A673 (cell line): ENCODE results near the gene TCERG1L. TPM values are rescaled to one million over a fixed set of nuclear protein-coding genes. Genes with fewer than 3 reads are reported as not detected.

ENCODE experiments used
- BruUV-seq: library from RNA; stranded (reverse); fragments of 400-500 nt; replicated peaks from 2 replicates; lab custom pipeline; 2021; lab: Mats Ljungman, UMichigan
- CTCF ChIA-PET: fragments of 300-600 bp; sonication (Branson Sonifier 250); formaldehyde crosslinking; loops from one replicate; lab custom pipeline; 2022; ENCODE audit warnings: antibody characterized with exemption; lab: Charles Lee
- POLR2A ChIA-PET: fragments of 300-600 bp; sonication (Branson Sonifier 250); formaldehyde crosslinking; loops from one replicate; lab custom pipeline; 2022; ENCODE audit warnings: antibody characterized with exemption; ENCODE audit not compliant: low non-redundant PET; lab: Charles Lee
- DNase-seq: peaks from one replicate; pipeline ENCODE4 v3.0.0-alpha.2; 2015; ENCODE audit warnings: low spot score
- H3K27ac ChIP-seq: fragments of 200-600 bp; sonication (generic); 2 replicates; pipeline ENCODE4 v1.5.1; 2016; ENCODE audit warnings: mixed run types, low read depth, mild to moderate bottlenecking, mixed read lengths, antibody characterized with exemption, low read length; ENCODE audit not compliant: poor library complexity, severe bottlenecking
- H3K27me3 ChIP-seq: fragments of 200-600 bp; sonication (generic); replicated peaks from 2 replicates; pipeline ENCODE4 v1.6.1; 2017; ENCODE audit warnings: mixed run types, low read depth, mild to moderate bottlenecking, mixed read lengths, antibody characterized with exemption, low read length; ENCODE audit not compliant: insufficient read depth, poor library complexity
- H3K36me3 ChIP-seq: fragments of 200-600 bp; sonication (generic); 2 replicates; pipeline ENCODE4 v1.6.1; 2016; ENCODE audit warnings: mixed run types, mild to moderate bottlenecking, mixed read lengths, antibody characterized with exemption, low read length; ENCODE audit not compliant: insufficient read depth, poor library complexity, severe bottlenecking
- H3K4me1 ChIP-seq: fragments of 200-600 bp; sonication (generic); 2 replicates; pipeline ENCODE4 v1.6.1; 2017; ENCODE audit warnings: mixed run types, mild to moderate bottlenecking, mixed read lengths, antibody characterized with exemption, low read length; ENCODE audit not compliant: insufficient read depth, poor library complexity, severe bottlenecking
- H3K4me3 ChIP-seq: fragments of 200-600 bp; sonication (generic); 2 replicates; pipeline ENCODE4 v1.5.1; 2016; ENCODE audit warnings: low read depth, mixed run types, mild to moderate bottlenecking, mixed read lengths, low read length; ENCODE audit not compliant: poor library complexity, severe bottlenecking
- H3K9me3 ChIP-seq: fragments of 200-600 bp; sonication (generic); 2 replicates; pipeline ENCODE4 v1.6.1; 2016; ENCODE audit warnings: mixed run types, low read depth, mild to moderate bottlenecking, mixed read lengths, antibody characterized with exemption, low read length; ENCODE audit not compliant: poor library complexity, severe bottlenecking
- EZH2 ChIP-seq: fragments of 200-600 bp; sonication (generic); IDR thresholded peaks from 2 replicates; pipeline ENCODE4 v1.6.1; 2017; ENCODE audit warnings: borderline replicate concordance, low read depth, mild to moderate bottlenecking, mixed read lengths, antibody characterized with exemption, low read length; ENCODE audit not compliant: poor library complexity, severe bottlenecking
- intact Hi-C: fragments of 100-400 bp; cut with micrococcal nuclease; formaldehyde crosslinking; loops from one replicate; pipeline ENCODE4 v1.10.0; 2022; ENCODE audit not compliant: unreplicated experiment
- total RNA-seq: library from RNA; stranded (reverse); gene quantifications from 2 replicates; pipeline ENCODE4 v1.2.3, GENCODE V29; 2021
- TF ChIP-seq, protein P1 (sequence below): fragments of 300-800, 200-600 bp; sonication (generic); conservative IDR thresholded peaks from 2 replicates; pipeline ENCODE4 v1.5.1; 2017; ENCODE audit warnings: low read depth, mild to moderate bottlenecking, antibody characterized with exemption, low read length, moderate library complexity, mixed read lengths

The TCERG1L gene
- total RNA-seq, 1 experiment from 2014 or later, result 16.3 TPM

DNA sequence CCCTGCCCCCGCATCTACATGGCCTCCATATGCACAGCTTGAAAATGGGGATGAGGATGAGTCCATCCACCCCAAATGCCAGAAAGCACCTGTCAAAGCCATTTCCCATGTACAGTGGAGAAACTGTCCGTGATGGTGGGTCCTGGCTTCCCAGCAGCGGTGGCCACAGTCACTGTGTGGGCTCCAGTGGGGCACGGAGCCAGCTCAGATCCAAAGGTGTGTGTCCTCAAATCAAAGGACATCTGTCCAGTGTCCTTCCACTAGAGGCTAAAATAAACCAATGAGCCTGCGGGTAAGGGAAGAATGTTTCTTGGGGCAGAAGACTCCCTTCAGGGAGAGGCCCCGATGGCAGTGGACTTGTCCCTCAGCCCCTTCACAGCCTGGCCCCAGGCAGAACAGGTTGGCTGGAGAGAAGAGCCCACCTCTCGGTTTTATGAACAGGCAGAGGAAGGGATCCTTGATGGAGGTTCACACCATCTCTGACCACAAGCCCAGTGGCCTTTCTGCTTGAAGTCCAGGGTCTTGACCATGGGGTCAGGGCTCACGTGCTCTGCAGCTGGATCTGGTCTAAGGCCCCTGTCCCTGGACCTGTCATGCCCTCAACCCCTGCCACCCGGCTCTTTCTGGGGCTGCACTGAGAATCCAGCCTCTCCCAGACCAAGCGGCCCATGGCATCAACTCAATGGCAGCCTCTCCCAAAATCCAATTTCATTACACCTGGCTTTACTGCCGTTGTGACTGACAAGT is 106.9 kb downstream of the TCERG1L start:
- DNase-seq, result no peak
- no peaks in the 10 kb centered on the region for H3K27me3 ChIP-seq
- BruUV-seq, result no TSS peak
- no peaks in the 10 kb centered on the region for H3K9me3 ChIP-seq
- intact Hi-C loops, result no loop called here
- no peaks in the 10 kb centered on the region for H3K4me1 ChIP-seq
- H3K36me3 ChIP-seq, result no peaks in the 10 kb centered on the region
- H3K27ac ChIP-seq, result no peak overlapping the region
- CTCF ChIA-PET, result no interaction called here
- no peak overlapping the region for H3K4me3 ChIP-seq
- no peak for TF ChIP-seq EZH2
- TF ChIP-seq, protein P1, sequence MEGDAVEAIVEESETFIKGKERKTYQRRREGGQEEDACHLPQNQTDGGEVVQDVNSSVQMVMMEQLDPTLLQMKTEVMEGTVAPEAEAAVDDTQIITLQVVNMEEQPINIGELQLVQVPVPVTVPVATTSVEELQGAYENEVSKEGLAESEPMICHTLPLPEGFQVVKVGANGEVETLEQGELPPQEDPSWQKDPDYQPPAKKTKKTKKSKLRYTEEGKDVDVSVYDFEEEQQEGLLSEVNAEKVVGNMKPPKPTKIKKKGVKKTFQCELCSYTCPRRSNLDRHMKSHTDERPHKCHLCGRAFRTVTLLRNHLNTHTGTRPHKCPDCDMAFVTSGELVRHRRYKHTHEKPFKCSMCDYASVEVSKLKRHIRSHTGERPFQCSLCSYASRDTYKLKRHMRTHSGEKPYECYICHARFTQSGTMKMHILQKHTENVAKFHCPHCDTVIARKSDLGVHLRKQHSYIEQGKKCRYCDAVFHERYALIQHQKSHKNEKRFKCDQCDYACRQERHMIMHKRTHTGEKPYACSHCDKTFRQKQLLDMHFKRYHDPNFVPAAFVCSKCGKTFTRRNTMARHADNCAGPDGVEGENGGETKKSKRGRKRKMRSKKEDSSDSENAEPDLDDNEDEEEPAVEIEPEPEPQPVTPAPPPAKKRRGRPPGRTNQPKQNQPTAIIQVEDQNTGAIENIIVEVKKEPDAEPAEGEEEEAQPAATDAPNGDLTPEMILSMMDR, result no peak
- POLR2A ChIA-PET, result no interaction called here

DNA sequence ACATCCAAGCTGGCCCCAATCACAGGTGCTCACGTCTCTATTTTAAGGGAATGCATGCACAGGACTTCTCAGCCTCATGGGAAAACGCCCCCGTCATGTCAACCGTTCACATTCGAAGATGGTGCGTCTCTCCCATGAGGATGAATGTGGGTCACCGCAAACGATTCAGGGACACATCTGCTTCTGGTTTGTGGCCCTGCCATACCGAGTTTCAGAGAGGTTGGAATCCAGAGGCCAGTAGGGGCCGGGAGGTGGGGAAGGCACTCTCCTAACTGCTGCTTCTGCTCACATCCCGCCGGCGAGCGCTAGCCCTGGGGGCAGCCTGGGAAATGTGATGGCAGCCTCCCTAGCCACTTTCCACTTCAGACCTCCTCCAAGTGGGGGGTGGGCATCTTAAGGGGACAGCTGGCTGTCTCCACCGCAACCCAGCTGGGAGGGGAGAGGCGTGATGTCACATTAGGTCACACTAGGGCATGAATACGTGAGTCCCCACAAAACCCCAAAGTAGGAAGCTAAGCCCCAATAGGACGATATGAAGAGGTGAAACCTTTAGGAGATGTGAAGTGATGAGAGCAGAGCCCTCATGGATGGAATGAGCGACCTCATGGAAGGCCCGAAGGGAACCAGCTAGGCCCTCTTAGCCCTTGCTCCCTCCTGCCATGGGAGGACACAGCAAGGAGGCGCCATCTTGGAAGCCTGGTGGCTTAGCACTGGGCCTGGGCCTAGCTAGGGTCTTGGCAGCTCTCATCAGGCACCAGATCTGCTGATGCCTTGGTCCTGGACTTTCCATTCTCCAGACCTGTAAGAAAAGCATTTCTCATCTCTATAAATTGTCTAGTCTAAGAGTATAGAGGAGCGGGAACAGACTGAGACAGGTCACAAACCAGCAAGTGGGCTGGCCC is 107.8 kb downstream of the TCERG1L start:
- intact Hi-C loops, result no loop called here

DNA sequence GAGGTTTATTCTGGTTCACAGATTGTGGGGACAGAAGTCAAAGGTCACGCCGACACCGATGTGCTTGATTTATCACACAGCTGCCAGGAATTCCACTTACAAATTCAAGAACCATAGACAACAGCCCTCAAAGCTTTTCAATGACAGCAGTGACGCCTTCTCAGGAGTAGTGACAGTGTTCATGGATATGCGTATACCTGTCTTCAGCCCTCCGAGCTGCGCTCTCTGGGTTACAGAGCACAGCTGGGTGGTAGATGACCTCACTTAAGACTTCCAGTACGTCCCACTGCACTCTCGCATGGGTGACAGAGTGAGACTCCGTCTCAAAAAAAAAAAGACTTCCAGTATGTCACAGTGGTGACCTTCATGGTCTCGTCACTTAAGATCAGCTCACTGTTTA is 108.5 kb downstream of the TCERG1L start:
- CTCF ChIA-PET, result no interaction called here
- intact Hi-C loops, result no loop called here
- DNase-seq, result no peak
- H3K27me3 ChIP-seq, result no peaks in the 10 kb centered on the region
- no peaks in the 10 kb centered on the region for H3K36me3 ChIP-seq
- H3K27ac ChIP-seq, result no peak overlapping the region
- no peaks in the 10 kb centered on the region for H3K4me1 ChIP-seq
- H3K9me3 ChIP-seq, result no peaks in the 10 kb centered on the region
- BruUV-seq, result no TSS peak
- no peak overlapping the region for H3K4me3 ChIP-seq
- TF ChIP-seq, protein P1, result no peak
- no peak for TF ChIP-seq EZH2
- POLR2A ChIA-PET, result no interaction called here

More for the DNA sequence above, 107.8 kb downstream of the TCERG1L start:
- H3K4me3 ChIP-seq, result no peak overlapping the region
- POLR2A ChIA-PET, result no interaction called here
- H3K27me3 ChIP-seq, result no peaks in the 10 kb centered on the region
- TF ChIP-seq EZH2, result no peak
- TF ChIP-seq, protein P1, result no peak
- H3K27ac ChIP-seq, result no peak overlapping the region
- H3K4me1 ChIP-seq, result no peaks in the 10 kb centered on the region
- CTCF ChIA-PET, result no interaction called here
- no peaks in the 10 kb centered on the region for H3K9me3 ChIP-seq
- no TSS peak for BruUV-seq
- no peak for DNase-seq
- no peaks in the 10 kb centered on the region for H3K36me3 ChIP-seq
